ENCODE measurements around the gene PGS1. TPM values are rescaled to one million over a fixed set of nuclear protein-coding genes. Genes with fewer than 3 reads are reported as not detected.

PGS1 gene
- total RNA-seq, 1 donor from 2014 or later: 85.5 TPM

- peaks cover 32% of the 10 kb centered on the region for H3K36me3 Mint-ChIP-seq (ENCODE audit: low read depth, unreplicated experiment)
- H3K9me3 Mint-ChIP-seq (ENCODE audit: unreplicated experiment): no peaks in the 10 kb centered on the region
- H3K27ac Mint-ChIP-seq (ENCODE audit: unreplicated experiment): no peak overlapping the region
- TF ChIP-seq CTCF (IDR thresholded peaks at IDR 0.05; ENCODE audit: unreplicated experiment): no peak
- H3K4me3 Mint-ChIP-seq (ENCODE audit: unreplicated experiment): no peak overlapping the region
- H3K4me1 Mint-ChIP-seq (ENCODE audit: unreplicated experiment): peaks cover 65% of the 10 kb centered on the region
- peaks cover 8% of the 10 kb centered on the region for H3K27me3 Mint-ChIP-seq (ENCODE audit: unreplicated experiment)
- DNase-seq (ENCODE audit: low spot score): no peak
These were observed 13.4 kb downstream of the PGS1 start for GRCh38 chr17:78391843-78392242.

DNA sequence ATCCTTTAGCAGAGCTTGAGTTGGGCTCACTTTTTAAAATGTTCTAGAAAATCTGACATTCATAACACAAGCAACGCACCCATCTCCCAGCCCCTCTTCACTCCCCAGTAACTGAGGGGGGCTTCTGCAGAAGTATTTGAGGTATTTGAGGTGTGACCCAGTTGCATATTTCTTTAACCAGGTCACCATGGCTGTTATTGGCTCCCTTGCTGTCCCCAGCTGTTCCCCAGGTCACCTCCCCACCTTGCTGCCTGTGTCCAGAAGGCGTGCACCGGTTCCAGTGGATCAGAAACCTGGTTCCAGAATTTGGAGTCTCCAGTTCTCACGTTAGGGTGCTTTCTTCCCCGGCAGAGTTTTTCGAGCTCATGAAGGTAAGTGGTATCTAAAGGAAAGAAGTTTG lies 13.8 kb downstream of the PGS1 start:
- H3K9me3 Mint-ChIP-seq (ENCODE audit: unreplicated experiment): no peaks in the 10 kb centered on the region
- no peak for TF ChIP-seq CTCF (IDR thresholded peaks at IDR 0.05; ENCODE audit: unreplicated experiment)

GRCh38 chr17:78393575-78393974 lies 15.1 kb downstream of the PGS1 start:
- H3K36me3 Mint-ChIP-seq (ENCODE audit: low read depth, unreplicated experiment): peaks cover 39% of the 10 kb centered on the region
- H3K9me3 Mint-ChIP-seq (ENCODE audit: unreplicated experiment): no peaks in the 10 kb centered on the region
- H3K4me1 Mint-ChIP-seq (ENCODE audit: unreplicated experiment): peaks cover 66% of the 10 kb centered on the region
- H3K27ac Mint-ChIP-seq (ENCODE audit: unreplicated experiment): peak overlapping the region; percentile 85
- peak overlapping the region; percentile 22 for H3K4me3 Mint-ChIP-seq (ENCODE audit: unreplicated experiment)
- peaks cover 6% of the 10 kb centered on the region for H3K27me3 Mint-ChIP-seq (ENCODE audit: unreplicated experiment)
- DNase-seq (ENCODE audit: low spot score): no peak
- no peak for TF ChIP-seq CTCF (IDR thresholded peaks at IDR 0.05; ENCODE audit: unreplicated experiment)

More for the DNA sequence above, 13.8 kb downstream of the PGS1 start:
- peaks cover 32% of the 10 kb centered on the region for H3K36me3 Mint-ChIP-seq (ENCODE audit: low read depth, unreplicated experiment)
- H3K4me3 Mint-ChIP-seq (ENCODE audit: unreplicated experiment): no peak overlapping the region
- H3K27ac Mint-ChIP-seq (ENCODE audit: unreplicated experiment): peak overlapping the region; percentile 57
- peaks cover 8% of the 10 kb centered on the region for H3K27me3 Mint-ChIP-seq (ENCODE audit: unreplicated experiment)
- H3K4me1 Mint-ChIP-seq (ENCODE audit: unreplicated experiment): peaks cover 67% of the 10 kb centered on the region
- DNase-seq (ENCODE audit: low spot score): no peak

GRCh38 chr17:78394209-78394608 lies 15.8 kb downstream of the PGS1 start:
- TF ChIP-seq CTCF (IDR thresholded peaks at IDR 0.05; ENCODE audit: unreplicated experiment): no peak
- peak overlapping the region; percentile 59 for H3K27ac Mint-ChIP-seq (ENCODE audit: unreplicated experiment)
- H3K4me1 Mint-ChIP-seq (ENCODE audit: unreplicated experiment): peaks cover 61% of the 10 kb centered on the region
- H3K9me3 Mint-ChIP-seq (ENCODE audit: unreplicated experiment): no peaks in the 10 kb centered on the region
- no peak overlapping the region for H3K4me3 Mint-ChIP-seq (ENCODE audit: unreplicated experiment)
- DNase-seq (ENCODE audit: low spot score): no peak
- peaks cover 42% of the 10 kb centered on the region for H3K36me3 Mint-ChIP-seq (ENCODE audit: low read depth, unreplicated experiment)
- H3K27me3 Mint-ChIP-seq (ENCODE audit: unreplicated experiment): peaks cover 6% of the 10 kb centered on the region

DNA sequence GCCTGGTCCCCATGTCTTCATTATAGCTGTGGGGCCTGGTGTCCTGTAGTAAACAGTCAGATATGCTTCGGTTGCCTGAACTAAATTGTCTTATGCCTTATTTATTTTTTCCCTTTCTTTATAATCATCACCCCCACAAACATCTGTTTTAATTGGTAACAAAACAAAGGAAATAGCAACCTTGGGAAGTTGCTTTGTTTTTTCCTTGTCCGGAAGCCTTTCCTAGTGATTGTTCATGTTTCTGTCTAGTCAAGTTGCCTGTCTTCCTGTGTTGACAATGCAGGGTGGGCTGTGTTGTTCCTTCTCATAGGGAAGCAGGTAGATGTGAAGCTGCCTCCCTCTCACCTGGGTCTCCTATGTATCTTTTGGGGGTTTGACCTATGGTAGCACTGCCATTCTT lies 16.7 kb downstream of the PGS1 start:
- H3K27me3 Mint-ChIP-seq (ENCODE audit: unreplicated experiment): peaks cover 8% of the 10 kb centered on the region
- DNase-seq (ENCODE audit: low spot score): no peak
- no peak for TF ChIP-seq CTCF (IDR thresholded peaks at IDR 0.05; ENCODE audit: unreplicated experiment)
- peak overlapping the region; percentile 49 for H3K4me3 Mint-ChIP-seq (ENCODE audit: unreplicated experiment)
- peak overlapping the region; percentile 98 for H3K27ac Mint-ChIP-seq (ENCODE audit: unreplicated experiment)
- H3K4me1 Mint-ChIP-seq (ENCODE audit: unreplicated experiment): peaks cover 53% of the 10 kb centered on the region
- peaks cover 48% of the 10 kb centered on the region for H3K36me3 Mint-ChIP-seq (ENCODE audit: low read depth, unreplicated experiment)
- no peaks in the 10 kb centered on the region for H3K9me3 Mint-ChIP-seq (ENCODE audit: unreplicated experiment)

Data from endothelial cell (in vitro differentiated cells).